ENCODE data around the gene SLC25A53. TPM values are rescaled to one million over a fixed set of nuclear protein-coding genes. Genes with fewer than 3 reads are reported as not detected.

SLC25A53 gene
- total RNA-seq, 2 donors from 2014 or later: 11.4 to 12.9 TPM

DNA sequence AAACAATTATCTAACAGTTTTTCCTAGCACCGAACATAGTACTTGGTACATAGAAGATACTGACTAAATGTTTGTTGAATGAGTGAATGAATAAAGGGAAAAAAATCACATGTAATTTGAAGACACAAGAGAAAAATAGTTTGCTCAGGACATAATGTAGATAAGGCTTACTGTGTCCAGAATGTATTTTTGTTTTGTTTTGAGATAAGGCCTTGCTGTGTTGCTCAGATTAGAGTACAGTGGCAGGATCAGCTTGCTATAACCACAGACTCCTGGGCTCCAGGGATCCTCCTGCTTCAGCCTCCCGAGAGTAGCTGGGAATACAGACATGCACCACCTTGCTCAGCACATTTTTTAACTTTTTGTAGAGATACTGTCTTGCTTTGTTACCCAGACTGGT, 16.0 kb upstream of the SLC25A53 start:
- Histone ChIP-seq H3K27me3 (replicated peaks; ENCODE audit: insufficient read depth) (no peaks in the 10 kb centered on the region), H3K27ac (no peak overlapping the region), H3K4me1 (ENCODE audit: control insufficient read depth in 1 of 2, low read depth in 2 of 2) (peaks cover 4 to 17% of the 10 kb centered on the region in 2 donors), H3K4me3 (no peak overlapping the region), H3K36me3 (no peaks in the 10 kb centered on the region), H3K9me3 (no peaks in the 10 kb centered on the region)
- no peak for DNase-seq (ENCODE audit: low spot score)
- no peak for TF ChIP-seq CTCF (IDR thresholded peaks at IDR 0.05)
- no peak for ATAC-seq (ENCODE audit: insufficient number of reproducible peaks, low FRiP score, low read depth)

DNA sequence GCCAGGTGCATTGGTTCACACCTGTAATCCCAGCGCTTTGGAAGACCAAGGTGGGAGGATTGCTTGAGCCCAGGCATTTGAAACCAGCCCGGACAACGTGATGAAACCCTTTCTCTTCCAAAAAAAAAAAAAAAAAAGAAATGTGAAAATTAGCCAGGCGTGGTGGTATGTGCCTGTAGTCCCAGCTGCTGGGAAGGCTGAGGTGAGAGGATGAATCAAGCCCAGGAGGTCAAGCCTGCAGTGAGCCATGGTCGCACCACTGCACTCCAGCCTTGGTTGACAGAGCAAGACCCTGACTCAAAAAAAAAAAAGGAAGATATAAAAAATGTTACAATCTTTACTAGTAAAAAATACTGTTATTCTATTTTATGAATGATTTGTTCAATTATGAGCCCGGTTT, 15.3 kb upstream of the SLC25A53 start:
- no peak for TF ChIP-seq CTCF (IDR thresholded peaks at IDR 0.05)

GRCh38 chrX:104168127-104168526, 11.3 kb upstream of the SLC25A53 start:
- Histone ChIP-seq H3K4me3 (peak overlapping the region; percentile 83), H3K36me3 (no peaks in the 10 kb centered on the region), H3K27ac (peak overlapping the region in 1 of 2 donors; percentile 82), H3K9me3 (no peaks in the 10 kb centered on the region), H3K4me1 (ENCODE audit: control insufficient read depth in 1 of 2, low read depth in 2 of 2) (peaks cover 4 to 17% of the 10 kb centered on the region in 2 donors), H3K27me3 (replicated peaks; ENCODE audit: insufficient read depth) (no peaks in the 10 kb centered on the region)
- DNase-seq (ENCODE audit: low spot score) (no peak), ATAC-seq (ENCODE audit: insufficient number of reproducible peaks, low FRiP score, low read depth) (no peak)
- no peak for TF ChIP-seq CTCF (IDR thresholded peaks at IDR 0.05)

More for the DNA sequence above, 15.3 kb upstream of the SLC25A53 start:
- Histone ChIP-seq H3K9me3 (no peaks in the 10 kb centered on the region), H3K27ac (no peak overlapping the region), H3K27me3 (replicated peaks; ENCODE audit: insufficient read depth) (no peaks in the 10 kb centered on the region), H3K4me1 (ENCODE audit: control insufficient read depth in 1 of 2, low read depth in 2 of 2) (peaks cover 4 to 17% of the 10 kb centered on the region in 2 donors), H3K4me3 (no peak overlapping the region), H3K36me3 (no peaks in the 10 kb centered on the region)
- no peak for ATAC-seq (ENCODE audit: insufficient number of reproducible peaks, low FRiP score, low read depth)
- DNase-seq (ENCODE audit: low spot score): no peak

- peaks cover 4 to 17% of the 10 kb centered on the region in 2 donors for H3K4me1 ChIP-seq (ENCODE audit: control insufficient read depth in 1 of 2, low read depth in 2 of 2)
- no peak for DNase-seq (ENCODE audit: low spot score)
- no peaks in the 10 kb centered on the region for H3K36me3 ChIP-seq
- H3K27ac ChIP-seq: peak overlapping the region; percentile 68 to 82
- no peaks in the 10 kb centered on the region for H3K27me3 ChIP-seq (replicated peaks; ENCODE audit: insufficient read depth)
- no peaks in the 10 kb centered on the region for H3K9me3 ChIP-seq
- peak overlapping the region; percentile 83 for H3K4me3 ChIP-seq
- no peak for TF ChIP-seq CTCF (IDR thresholded peaks at IDR 0.05)
- no peak for ATAC-seq (ENCODE audit: insufficient number of reproducible peaks, low FRiP score, low read depth)
Measured at GRCh38 chrX:104166735-104167436, 10.1 kb upstream of the SLC25A53 start.

- peak; percentile 69 for TF ChIP-seq CTCF (IDR thresholded peaks at IDR 0.05)
- Histone ChIP-seq H3K27ac (peak within 1 kb of the TSS; percentile 75 to 82), H3K9me3 (no peaks in the 10 kb centered on the region), H3K4me3 (peak within 1 kb of the TSS; percentile 83), H3K4me1 (ENCODE audit: control insufficient read depth in 1 of 2, low read depth in 2 of 2) (peaks cover 4 to 17% of the 10 kb centered on the region in 2 donors), H3K36me3 (no peaks in the 10 kb centered on the region), H3K27me3 (replicated peaks; ENCODE audit: insufficient read depth) (no peaks in the 10 kb centered on the region)
- ATAC-seq (ENCODE audit: insufficient number of reproducible peaks, low FRiP score, low read depth) (peak; percentile 91), DNase-seq (ENCODE audit: low spot score) (peak; percentile 22)
Measured at GRCh38 chrX:104165894-104166734, 9.3 kb upstream of the SLC25A53 start, which contains the start of gene FAM199X. Gene FAM199X (plus strand): TSS chrX:104166453. CDS start chrX:104166786, 333 bp downstream.

Measured in thoracic aorta (tissue), 2 donors.